ENCODE data around the gene IL21R. TPM values are rescaled to one million over a fixed set of nuclear protein-coding genes. Genes with fewer than 3 reads are reported as not detected.
A peak's percentile ranks its signal among the peaks of the same experiment; 100 is the strongest.

IL21R gene
- total RNA-seq, 2 experiments from 2014 or later, result 44.4 to 45.6 TPM

DNA sequence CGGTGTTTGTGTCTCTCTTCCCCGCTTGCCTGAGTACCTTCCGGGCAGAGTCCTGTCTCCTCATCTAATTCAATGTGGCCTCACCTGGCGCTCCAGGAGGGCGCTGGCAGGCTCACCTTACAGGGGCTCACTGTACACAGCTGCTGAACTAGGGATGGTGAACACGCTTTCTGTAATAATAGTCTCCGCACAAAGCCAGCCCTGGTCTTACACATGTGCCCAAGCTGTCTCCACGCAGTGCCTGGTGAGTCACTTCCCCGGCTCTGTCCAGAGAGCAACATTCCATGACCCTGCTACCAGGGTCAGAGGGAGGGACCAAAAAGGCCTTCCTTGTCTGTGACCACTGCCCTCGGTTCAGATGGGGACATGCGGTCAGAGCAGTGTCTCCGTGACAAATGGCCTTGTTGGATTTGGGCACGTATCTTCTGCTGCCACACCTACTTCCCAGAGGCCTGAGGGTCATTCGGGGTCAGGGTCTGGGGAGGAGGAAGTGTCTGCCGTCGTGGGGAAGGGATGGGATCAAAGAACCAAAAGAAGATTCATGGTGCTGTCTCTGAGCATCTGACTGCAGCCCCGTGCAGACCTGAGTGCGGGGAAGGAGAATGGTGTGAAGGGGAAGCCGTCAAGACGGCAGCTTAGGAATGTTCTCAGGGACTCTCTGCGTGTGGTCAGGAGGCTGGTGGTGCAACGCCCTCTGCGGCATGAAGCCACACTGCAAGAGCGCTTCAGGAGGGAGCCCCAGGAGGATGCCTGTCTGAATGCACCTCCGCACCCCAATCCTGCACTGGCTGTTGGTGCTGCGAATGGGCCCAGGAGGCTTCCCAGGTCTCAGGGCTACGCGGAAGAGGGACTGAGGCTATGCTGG is 68.8 kb downstream of the IL21R start:
- CTCF ChIA-PET, result no interaction called here
- Mint-ChIP-seq H3K9me3 (no peaks in the 10 kb centered on the region), H3K27me3 (no peaks in the 10 kb centered on the region), H3K36me3 (ENCODE audit: low read depth) (peaks cover 59% of the 10 kb centered on the region), H3K4me3 (no peak overlapping the region), H3K4me1 (peaks cover 5% of the 10 kb centered on the region), H3K27ac (no peak overlapping the region)
- POLR2A ChIA-PET, result no interaction called here
- DNase-seq, result no peak

DNA sequence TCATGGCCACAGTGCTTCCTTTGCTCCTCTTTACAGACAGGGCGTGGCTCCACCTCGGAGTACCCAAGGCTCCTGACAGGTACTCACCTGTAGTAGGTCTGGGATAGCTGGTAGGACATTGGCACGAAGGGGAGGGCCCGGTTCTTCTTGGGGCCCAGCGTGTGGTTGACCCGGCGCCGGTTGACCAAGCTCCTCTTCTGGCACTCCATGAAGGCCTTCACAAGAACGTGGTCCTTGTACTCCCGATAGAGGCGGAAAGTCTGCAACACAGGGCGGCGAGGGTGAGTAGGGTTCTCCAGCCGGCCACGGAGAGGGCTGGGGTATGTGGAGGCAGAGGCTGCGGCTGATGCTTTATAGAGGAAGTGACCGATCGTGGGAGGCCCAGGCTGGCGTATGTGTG is 69.7 kb downstream of the IL21R start:
- H3K27me3 Mint-ChIP-seq, result no peaks in the 10 kb centered on the region
- POLR2A ChIA-PET, result no interaction called here
- CTCF ChIA-PET, result no interaction called here
- no peak overlapping the region for H3K4me3 Mint-ChIP-seq
- H3K36me3 Mint-ChIP-seq (ENCODE audit: low read depth), result peaks cover 56% of the 10 kb centered on the region
- H3K27ac Mint-ChIP-seq, result no peak overlapping the region
- H3K4me1 Mint-ChIP-seq, result no peaks in the 10 kb centered on the region
- no peak for DNase-seq
- no peaks in the 10 kb centered on the region for H3K9me3 Mint-ChIP-seq

DNA sequence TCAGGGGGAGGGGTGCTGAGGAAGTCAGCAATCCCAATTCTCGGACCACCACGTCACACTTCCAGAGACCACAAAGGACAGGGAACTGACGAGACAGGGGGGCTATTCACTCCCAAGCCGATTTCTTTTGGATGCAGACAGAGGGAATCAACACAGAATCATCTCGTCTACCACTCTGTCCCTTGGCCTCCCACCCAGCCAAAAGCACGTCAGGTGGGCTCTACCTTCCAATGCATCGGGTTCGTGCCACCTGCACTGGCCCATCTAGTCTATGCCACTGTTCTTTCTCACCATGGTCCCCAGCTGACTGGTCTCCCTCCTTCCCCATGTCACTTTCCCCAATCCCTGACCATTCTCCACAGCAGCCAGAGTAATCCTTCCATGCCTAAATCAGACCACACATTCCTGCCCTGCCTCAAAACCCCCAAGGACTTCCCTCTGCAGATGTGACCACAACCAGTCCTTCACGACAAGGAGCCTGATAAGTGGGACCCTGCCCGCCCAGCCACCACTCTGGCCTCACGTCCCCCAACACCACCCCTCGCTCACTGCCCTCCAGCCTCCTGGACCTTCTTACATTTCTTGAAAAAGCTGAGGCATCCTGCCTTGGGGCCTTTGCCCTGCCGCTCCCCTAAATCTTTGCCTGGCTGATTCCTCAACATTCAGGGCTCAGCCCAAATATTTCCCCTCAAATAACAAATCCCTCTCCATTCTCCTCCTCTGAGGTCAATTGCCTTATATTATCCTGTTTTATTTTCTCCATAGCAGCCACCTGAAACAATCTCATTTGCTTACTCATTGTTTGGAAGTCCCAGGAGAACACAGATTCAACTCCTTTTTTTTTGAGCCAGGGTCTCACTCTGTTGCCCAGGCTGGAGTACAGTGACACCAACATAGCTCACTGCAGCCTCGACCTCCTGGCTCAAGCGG is 70.4 kb downstream of the IL21R start:
- ChIA-PET POLR2A (no interaction called here), CTCF (interaction anchor here (1.3 to 1.5 kb wide), 2 partner anchors 10 to 12 kb away, joined by 3 read pairs; no protein-coding TSS in a partner anchor)
- H3K9me3 Mint-ChIP-seq, result no peaks in the 10 kb centered on the region
- H3K4me1 Mint-ChIP-seq, result no peaks in the 10 kb centered on the region
- peaks cover 57% of the 10 kb centered on the region for H3K36me3 Mint-ChIP-seq (ENCODE audit: low read depth)
- no peaks in the 10 kb centered on the region for H3K27me3 Mint-ChIP-seq
- H3K27ac Mint-ChIP-seq, result peak overlapping the region; percentile 50
- no peak for DNase-seq
- H3K4me3 Mint-ChIP-seq, result no peak overlapping the region

DNA sequence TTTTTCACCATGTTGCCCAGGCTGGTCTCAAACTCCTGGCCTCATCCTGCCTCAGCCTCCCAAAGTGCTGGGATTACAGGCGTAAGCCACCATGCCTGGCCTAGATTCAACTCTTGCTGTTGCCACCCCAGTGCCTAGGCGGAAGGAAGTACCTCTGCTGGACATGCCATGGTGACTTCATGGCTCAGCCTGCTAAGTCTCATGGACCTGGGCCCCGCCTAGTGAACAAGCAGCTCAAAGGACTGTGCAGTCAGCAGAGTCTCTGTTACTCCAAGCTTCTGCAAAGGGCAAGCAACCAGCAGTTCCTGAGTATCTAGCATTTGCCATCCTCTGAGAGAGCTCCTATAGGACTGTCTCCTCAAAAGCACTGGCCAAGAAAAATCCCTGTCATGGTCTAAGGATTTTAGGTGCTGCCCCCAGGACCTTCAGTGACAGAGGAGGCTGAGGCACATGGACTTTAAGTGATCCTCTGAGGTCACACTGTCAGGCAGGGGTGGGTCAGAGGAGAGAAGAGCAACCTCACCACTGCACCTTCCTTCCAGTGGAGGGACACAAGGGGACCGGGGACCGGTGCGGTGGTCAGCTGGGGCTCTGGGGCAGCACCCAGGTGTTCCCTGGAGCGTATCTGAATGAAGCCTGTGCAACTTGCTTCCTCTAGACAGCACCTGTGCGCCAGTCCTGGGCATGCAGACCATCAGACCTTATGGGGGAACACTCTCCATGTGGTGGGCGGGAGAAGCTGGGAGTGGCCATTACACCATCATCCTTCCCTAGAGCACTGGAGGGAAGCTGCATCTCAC is 71.3 kb downstream of the IL21R start:
- Mint-ChIP-seq H3K27me3 (no peaks in the 10 kb centered on the region), H3K9me3 (no peaks in the 10 kb centered on the region), H3K36me3 (ENCODE audit: low read depth) (peaks cover 48% of the 10 kb centered on the region), H3K4me1 (no peaks in the 10 kb centered on the region), H3K4me3 (no peak overlapping the region), H3K27ac (no peak overlapping the region)
- ChIA-PET CTCF (interaction anchor here (1.3 to 1.5 kb wide), 2 partner anchors 9 to 13 kb away, joined by 3 read pairs; no protein-coding TSS in a partner anchor), POLR2A (no interaction called here)
- no peak for DNase-seq

DNA sequence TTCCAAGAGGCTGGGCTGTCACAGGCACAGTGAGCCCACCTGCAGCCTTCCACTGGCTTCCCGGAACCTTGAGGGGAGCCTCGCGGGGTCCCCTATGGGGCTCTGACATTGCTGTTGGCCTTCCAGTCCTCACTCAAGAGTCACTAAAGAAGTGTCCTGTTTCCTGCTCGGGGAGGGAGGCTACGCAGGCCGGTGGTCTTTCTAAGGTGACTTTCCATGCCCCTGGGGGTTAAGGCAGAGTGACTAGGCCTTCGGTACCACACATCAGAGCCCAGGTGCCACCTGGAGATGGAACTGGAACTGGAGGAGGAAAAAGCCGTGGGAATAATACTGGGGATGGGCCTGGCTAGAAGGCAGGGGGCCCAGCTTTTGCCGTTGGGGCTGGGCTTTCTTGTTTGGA is 72.1 kb downstream of the IL21R start:
- Mint-ChIP-seq H3K9me3 (no peaks in the 10 kb centered on the region), H3K27ac (no peak overlapping the region), H3K27me3 (no peaks in the 10 kb centered on the region), H3K4me1 (no peaks in the 10 kb centered on the region), H3K36me3 (ENCODE audit: low read depth) (peaks cover 47% of the 10 kb centered on the region), H3K4me3 (no peak overlapping the region)
- no peak for DNase-seq
- ChIA-PET CTCF (no interaction called here), POLR2A (no interaction called here)

DNA sequence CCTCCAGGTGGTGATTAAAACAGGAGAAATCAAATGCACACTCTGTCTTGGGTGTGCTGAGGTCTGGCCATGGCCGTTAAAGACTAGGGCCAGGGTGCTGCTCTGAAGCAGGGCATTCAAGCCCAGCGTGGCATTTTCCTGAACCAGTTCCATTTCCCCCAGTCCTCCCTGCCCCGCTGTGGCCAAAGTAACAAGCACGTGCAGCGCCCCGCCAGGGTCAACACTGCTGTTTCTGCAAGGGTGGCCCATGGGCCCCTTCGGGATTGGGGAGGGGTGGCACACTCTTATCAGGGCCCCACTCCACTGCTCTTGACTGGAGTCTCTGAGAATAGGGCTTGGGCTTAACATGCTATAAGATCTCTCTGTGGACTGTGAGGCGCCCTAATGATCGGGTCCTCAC is 72.9 kb downstream of the IL21R start:
- DNase-seq, result no peak
- peaks cover 39% of the 10 kb centered on the region for H3K36me3 Mint-ChIP-seq (ENCODE audit: low read depth)
- CTCF ChIA-PET, result no interaction called here
- H3K9me3 Mint-ChIP-seq, result no peaks in the 10 kb centered on the region
- H3K4me1 Mint-ChIP-seq, result no peaks in the 10 kb centered on the region
- POLR2A ChIA-PET, result no interaction called here
- no peak overlapping the region for H3K27ac Mint-ChIP-seq
- no peaks in the 10 kb centered on the region for H3K27me3 Mint-ChIP-seq
- no peak overlapping the region for H3K4me3 Mint-ChIP-seq

DNA sequence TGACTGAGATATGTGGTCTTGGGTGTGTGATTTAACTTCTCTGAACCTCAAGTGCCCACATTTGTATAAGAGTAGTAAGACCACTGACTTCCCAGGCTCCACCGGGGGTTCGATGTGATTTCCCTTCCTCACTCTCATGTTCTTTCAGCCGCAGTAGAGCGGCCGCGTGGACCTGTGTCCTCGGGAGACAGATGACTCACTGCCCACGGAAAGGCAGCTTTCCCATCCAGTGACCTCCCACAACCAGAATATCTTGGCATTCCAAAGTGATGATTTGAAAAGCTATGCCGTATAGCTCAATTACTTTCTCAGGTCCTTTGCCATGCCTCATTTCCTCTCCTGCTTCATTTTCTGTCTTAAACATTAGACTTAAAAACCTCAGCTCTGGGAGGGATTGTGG is 73.6 kb downstream of the IL21R start:
- ChIA-PET POLR2A (no interaction called here), CTCF (no interaction called here)
- Mint-ChIP-seq H3K4me3 (no peak overlapping the region), H3K27ac (no peak overlapping the region), H3K27me3 (no peaks in the 10 kb centered on the region), H3K9me3 (no peaks in the 10 kb centered on the region), H3K36me3 (ENCODE audit: low read depth) (peaks cover 37% of the 10 kb centered on the region), H3K4me1 (no peaks in the 10 kb centered on the region)
- no peak for DNase-seq

DNA sequence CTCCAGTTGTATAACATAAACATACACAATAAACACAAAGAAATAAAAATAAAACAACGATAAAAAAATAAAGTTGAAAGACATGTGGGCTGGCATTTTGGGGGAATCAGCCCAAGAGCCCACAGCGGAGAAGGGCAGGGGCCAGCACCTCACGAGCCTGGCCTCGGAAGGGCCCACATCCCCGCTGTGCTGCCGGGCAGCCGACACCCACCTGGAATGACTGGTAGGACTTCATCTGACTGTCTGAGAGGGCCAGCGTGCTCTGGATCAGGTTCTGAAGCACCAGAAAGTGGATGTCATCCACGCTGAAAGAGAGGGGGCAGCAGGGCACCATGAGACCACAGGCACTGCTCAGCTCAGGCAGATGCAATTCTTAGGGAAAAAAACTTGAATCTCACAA is 74.3 kb downstream of the IL21R start:
- ChIA-PET POLR2A (no interaction called here), CTCF (no interaction called here)
- Mint-ChIP-seq H3K36me3 (ENCODE audit: low read depth) (peaks cover 32% of the 10 kb centered on the region), H3K27me3 (no peaks in the 10 kb centered on the region), H3K4me1 (no peaks in the 10 kb centered on the region), H3K27ac (no peak overlapping the region), H3K4me3 (no peak overlapping the region), H3K9me3 (no peaks in the 10 kb centered on the region)
- no peak for DNase-seq

DNA sequence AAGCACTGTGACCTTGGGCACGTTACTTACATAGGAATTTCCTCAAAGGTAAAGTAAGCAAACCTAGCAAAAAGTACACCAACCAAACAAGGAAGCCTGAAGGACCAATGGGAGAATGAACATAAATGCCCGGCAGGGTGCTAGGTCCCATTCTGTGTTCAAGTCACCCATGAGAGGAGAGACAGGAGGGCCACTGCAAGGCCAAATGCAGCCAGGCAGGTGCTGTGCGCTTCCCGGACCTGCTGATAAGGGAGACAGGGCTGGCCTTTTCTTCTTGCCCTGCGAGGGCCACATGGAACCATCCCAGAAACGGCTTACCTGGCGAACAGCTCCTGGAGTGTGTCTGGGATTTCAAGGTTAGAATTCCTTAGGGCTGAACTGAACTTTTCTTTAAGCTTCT is 78.8 kb downstream of the IL21R start:
- H3K27me3 Mint-ChIP-seq, result no peaks in the 10 kb centered on the region
- no peak overlapping the region for H3K4me3 Mint-ChIP-seq
- DNase-seq, result no peak
- peaks cover 43% of the 10 kb centered on the region for H3K36me3 Mint-ChIP-seq (ENCODE audit: low read depth)
- no peak overlapping the region for H3K27ac Mint-ChIP-seq
- no peaks in the 10 kb centered on the region for H3K4me1 Mint-ChIP-seq
- POLR2A ChIA-PET, result no interaction called here
- H3K9me3 Mint-ChIP-seq, result no peaks in the 10 kb centered on the region
- CTCF ChIA-PET, result no interaction called here

DNA sequence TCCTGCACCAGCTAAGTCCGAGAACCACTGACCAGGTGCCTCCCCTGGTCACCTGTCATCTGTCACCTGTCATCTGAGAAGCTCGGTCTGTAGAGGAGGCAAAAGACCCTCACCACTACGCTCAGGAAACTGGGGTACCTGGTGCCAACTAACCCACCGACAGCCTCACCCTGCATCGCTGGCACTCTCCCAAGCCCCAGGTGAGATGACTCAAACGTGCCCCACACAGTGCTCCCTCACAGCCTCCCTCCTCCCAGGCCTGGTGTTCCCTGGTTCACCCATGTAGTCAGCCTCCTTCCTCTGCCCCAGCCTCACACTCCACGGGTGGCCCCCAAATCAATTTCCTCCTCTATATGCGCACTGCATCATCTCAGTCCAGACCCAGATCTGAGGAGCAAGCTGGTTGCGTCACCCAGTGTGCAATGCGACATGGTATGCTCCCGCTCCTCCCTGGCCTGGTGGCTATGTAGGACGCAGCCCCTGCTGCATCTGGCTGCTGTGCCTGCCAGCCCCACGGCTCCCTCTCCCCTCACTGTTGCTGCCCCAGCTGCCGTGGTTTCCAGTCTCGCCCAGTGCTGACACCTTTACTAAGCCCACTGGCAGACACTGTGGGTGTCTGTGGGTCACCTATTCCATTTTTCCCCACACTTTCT is 79.4 kb downstream of the IL21R start:
- Mint-ChIP-seq H3K36me3 (ENCODE audit: low read depth) (peaks cover 42% of the 10 kb centered on the region), H3K4me1 (no peaks in the 10 kb centered on the region), H3K4me3 (no peak overlapping the region), H3K27ac (no peak overlapping the region), H3K9me3 (no peaks in the 10 kb centered on the region), H3K27me3 (no peaks in the 10 kb centered on the region)
- ChIA-PET POLR2A (no interaction called here), CTCF (no interaction called here)
- no peak for DNase-seq

DNA sequence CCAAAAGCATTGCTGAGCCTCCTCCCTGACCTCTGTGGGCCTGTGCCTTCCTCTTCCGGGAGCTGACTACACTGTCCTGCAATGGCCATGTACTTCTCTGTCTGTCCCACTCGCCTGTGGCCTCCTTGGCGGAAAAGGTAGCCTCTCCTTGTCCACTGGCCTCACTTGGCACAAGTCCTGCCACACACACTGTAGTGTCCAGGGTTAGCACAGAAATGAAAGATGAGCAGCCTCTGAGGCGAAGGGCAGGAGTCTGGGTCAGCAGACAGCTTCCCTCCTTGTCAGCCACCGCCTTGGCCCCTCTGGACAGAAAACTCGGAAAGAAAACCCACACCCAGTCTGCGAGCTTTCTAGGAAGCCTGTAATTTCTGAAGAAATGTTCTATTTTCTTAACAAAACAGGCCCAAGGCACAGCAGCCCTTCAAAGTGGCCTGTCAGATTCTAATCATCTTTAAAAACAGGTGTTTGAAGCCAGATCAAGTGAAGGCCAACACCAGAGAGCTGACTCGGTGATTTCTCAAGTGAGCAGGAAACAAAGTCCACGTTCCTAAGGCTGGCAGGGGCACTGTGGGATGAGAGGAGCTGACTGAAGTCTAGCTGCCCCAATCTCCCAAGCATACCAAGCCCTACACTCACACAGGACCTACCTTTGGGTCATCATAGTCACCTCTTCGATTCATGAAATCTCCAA is 80.6 kb downstream of the IL21R start:
- no peaks in the 10 kb centered on the region for H3K9me3 Mint-ChIP-seq
- H3K4me1 Mint-ChIP-seq, result no peaks in the 10 kb centered on the region
- no peak overlapping the region for H3K4me3 Mint-ChIP-seq
- ChIA-PET POLR2A (no interaction called here), CTCF (interaction anchor here (0.9 kb wide), 1 partner anchor 10 kb away, joined by 3 read pairs; no protein-coding TSS in a partner anchor)
- no peaks in the 10 kb centered on the region for H3K27me3 Mint-ChIP-seq
- no peak for DNase-seq
- H3K36me3 Mint-ChIP-seq (ENCODE audit: low read depth), result peaks cover 40% of the 10 kb centered on the region
- H3K27ac Mint-ChIP-seq, result no peak overlapping the region

DNA sequence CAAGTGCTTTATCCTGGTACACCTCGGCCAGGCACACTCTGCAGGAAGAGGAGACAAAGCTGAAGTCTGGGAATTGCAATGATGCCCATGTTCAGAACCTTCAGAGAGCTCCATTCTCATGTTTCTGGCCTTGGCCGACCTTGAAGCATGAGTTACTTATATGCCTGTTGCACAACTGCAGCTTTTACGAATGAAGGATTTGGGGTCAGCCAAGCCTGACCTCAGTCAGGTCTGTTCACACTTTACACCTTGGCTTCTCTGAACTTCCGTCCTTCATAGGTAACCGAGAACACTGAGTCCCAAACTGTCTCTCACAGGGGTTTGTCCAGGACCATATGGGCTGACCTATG is 81.1 kb downstream of the IL21R start:
- Mint-ChIP-seq H3K36me3 (ENCODE audit: low read depth) (peaks cover 43% of the 10 kb centered on the region), H3K9me3 (no peaks in the 10 kb centered on the region), H3K27ac (no peak overlapping the region), H3K4me1 (no peaks in the 10 kb centered on the region), H3K27me3 (no peaks in the 10 kb centered on the region), H3K4me3 (no peak overlapping the region)
- POLR2A ChIA-PET, result no interaction called here
- CTCF ChIA-PET, result no interaction called here
- DNase-seq, result no peak

Measured in activated CD4-positive, alpha-beta T cell treated with anti-CD3 and anti-CD28 coated beads, Interleukin-2, amount 10 ng/mL, durations not matched to agents 7 days and 5 days (primary cell).